CD4-positive, alpha-beta T cell treated with Interleukin-17A for 1 hour (primary cell): ENCODE measurements around the gene HOPX.
A peak's percentile ranks its signal among the peaks of the same experiment; 100 is the strongest.
"Not testable (repeated sequence)": the region's sequence is repeated elsewhere in the genome, so short reads cannot be mapped to it uniquely, and the experiment has no call there.

Experiments used
- DNase-seq: peaks from one replicate; pipeline ENCODE4 v3.0.0-alpha.2; 2020

Gene HOPX

GRCh38 chr4:56653461-56654237 is 27.4 kb downstream of the HOPX start:
- DNase-seq, result peak; percentile 47

- DNase-seq, result no peak
These were observed 28.9 kb downstream of the HOPX start for GRCh38 chr4:56652196-56652595.

- DNase-seq, result no peak
These were observed 30.1 kb downstream of the HOPX start for GRCh38 chr4:56651056-56651350.

GRCh38 chr4:56650262-56651055 is 30.6 kb downstream of the HOPX start:
- DNase-seq, result peak; percentile 18

- DNase-seq, result peak; percentile 4
These were observed 31.4 kb downstream of the HOPX start for GRCh38 chr4:56649445-56650261.

- DNase-seq, result no peak
These were observed 32.3 kb downstream of the HOPX start for GRCh38 chr4:56648824-56649151.

GRCh38 chr4:56648021-56648823 is 32.9 kb downstream of the HOPX start:
- peak; percentile 7 for DNase-seq

GRCh38 chr4:56646341-56646740 is 34.8 kb downstream of the HOPX start:
- DNase-seq, result no peak

- no peak for DNase-seq
These were observed 37.5 kb downstream of the HOPX start for GRCh38 chr4:56643596-56643995.

GRCh38 chr4:56641494-56642051 is 39.5 kb downstream of the HOPX start:
- DNase-seq, result no peak

- no peak for DNase-seq
These were observed 40.2 kb downstream of the HOPX start for GRCh38 chr4:56640621-56641493.

- DNase-seq, result no peak
These were observed 43.3 kb downstream of the HOPX start for GRCh38 chr4:56637791-56638190.

- DNase-seq, result no peak
These were observed 43.9 kb downstream of the HOPX start for GRCh38 chr4:56637154-56637553.

GRCh38 chr4:56634954-56635353 is 46.1 kb downstream of the HOPX start:
- not testable (repeated sequence) for DNase-seq

- no peak for DNase-seq
These were observed 47.6 kb downstream of the HOPX start for GRCh38 chr4:56633486-56633885.

- DNase-seq, result no peak
These were observed 50.0 kb downstream of the HOPX start for GRCh38 chr4:56630876-56631666.

- DNase-seq, result no peak
These were observed 52.5 kb downstream of the HOPX start for GRCh38 chr4:56628592-56628991.

- no peak for DNase-seq
These were observed 53.1 kb downstream of the HOPX start for GRCh38 chr4:56627985-56628384.

GRCh38 chr4:56627375-56627774 is 53.7 kb downstream of the HOPX start:
- no peak for DNase-seq

- DNase-seq, result peak; percentile 23
These were observed 54.1 kb downstream of the HOPX start for GRCh38 chr4:56626963-56627362.

- DNase-seq, result no peak
These were observed 54.7 kb downstream of the HOPX start for GRCh38 chr4:56626420-56626819.
